Kidney (tissue), 14 donors: ENCODE measurements around the gene NFKBIL1. TPM values are rescaled to one million over a fixed set of nuclear protein-coding genes. Genes with fewer than 3 reads are reported as not detected.

ENCODE experiments used
- DNase-seq, 5 donors: peaks; one replicate each; pipeline ENCODE4 v3.0.0-alpha.2; 2013 to 2020
- FAIRE-seq: peaks from 2 replicates; lab custom pipeline; 2012; peaks lifted over from hg19 to GRCh38; lab: Jason Lieb, UNC
- H3K27ac ChIP-seq, 2 donors: one replicate each; pipeline ENCODE4 v1.7.0; 2013; ENCODE audit warnings: low read depth in 2 of 2, low read length in 2 of 2, inconsistent platforms in 1 of 2
- H3K27me3 ChIP-seq: one replicate; pipeline ENCODE4 v1.7.1; 2013; ENCODE audit warnings: low read length, inconsistent platforms; ENCODE audit not compliant: control insufficient read depth, insufficient read depth
- H3K36me3 ChIP-seq, 3 donors: one replicate each; pipeline versions ENCODE4 v1.7.0 to v1.7.1; 2013; ENCODE audit warnings: low read length in 3 of 3, control low read depth in 1 of 3, inconsistent platforms in 1 of 3; ENCODE audit not compliant: insufficient read depth in 3 of 3, control insufficient read depth in 2 of 3
- H3K4me1 ChIP-seq, 3 donors: one replicate each; pipeline versions ENCODE4 v1.7.0 to v1.7.1; 2013; ENCODE audit warnings: low read length in 3 of 3, inconsistent platforms in 1 of 3, low read depth in 1 of 3; ENCODE audit not compliant: control insufficient read depth in 2 of 3, insufficient read depth in 2 of 3
- H3K4me3 ChIP-seq, 3 donors: one replicate each; pipeline versions ENCODE4 v1.7.0 to v1.8.1; 2013; ENCODE audit warnings: low read length in 3 of 3, control low read depth in 1 of 3, inconsistent platforms in 1 of 3
- H3K9ac ChIP-seq, 3 donors: one replicate each; pipeline versions ENCODE4 v1.7.0 to v1.7.1; 2013; ENCODE audit warnings: low read length in 3 of 3, control low read depth in 1 of 3, inconsistent platforms in 1 of 3
- H3K9me3 ChIP-seq, 3 donors: one replicate each; pipeline versions ENCODE4 v1.7.0 to v1.7.1; 2013; ENCODE audit warnings: low read length in 3 of 3, control low read depth in 1 of 3, inconsistent platforms in 1 of 3; ENCODE audit not compliant: control insufficient read depth in 2 of 3, insufficient read depth in 1 of 3
- CTCF ChIP-seq: IDR thresholded peaks from 3 replicates; pipeline ENCODE4 v1.5.1; 2012; ENCODE audit warnings: mild to moderate bottlenecking, moderate library complexity, borderline replicate concordance; ENCODE audit not compliant: insufficient read depth; ENCODE audit errors: extremely low read depth
- intact Hi-C: fragments of 100-400 bp; cut with DNase I; formaldehyde crosslinking; loops from one replicate; pipeline ENCODE4 v1.11.1; 2022
- polyA plus RNA-seq: library from polyadenylated mRNA; stranded (reverse); fragments of 350-450 nt; fragmentation: Illumina TruSeq; extraction: RNeasy Lipid Tissue Mini Kit (QIAGEN cat#74804); gene quantifications from one replicate; pipeline ENCODE4 v1.2.3, GENCODE V29; 2014; ENCODE audit warnings: low read depth, low replicate concordance; ENCODE audit not compliant: insufficient read depth
- total RNA-seq: library from RNA; stranded (reverse); fragmentation: NEBNext Ultra II Directional; extraction: Animal tissue kit (Norgen Biotek cat#: 25700); gene quantifications from one replicate; pipeline ENCODE4 v1.2.1, GENCODE V29; 2021
- donor health status: control.
- donor health status: control.
- donor health status: control.
- donor health status: control.
- donor health status: control.
- donor health status: DM: yes; HTN: yes; CAD: no.
- donor health status: Normal renal cell carcinoma (clear cell type).

NFKBIL1 gene
- total and polyA plus RNA-seq, 2 donors from 2014 or later: 20.0 to 28.2 TPM

GRCh38 chr6:31546339-31546957 lies 960 bp upstream of the NFKBIL1 start, which contains the start of gene ATP6V1G2:
Gene ATP6V1G2, minus strand, starts transcription at chr6:31546608. Its CDS starts 49 bp downstream, at chr6:31546559.
- DNase-seq (peak; percentile 93 to 96 (median 94)), FAIRE-seq (no peak)
- Histone ChIP-seq H3K4me1 (peaks cover 0 to 14% (median 10%) of the 10 kb centered on the region in 3 donors), H3K9me3 (no peaks in the 10 kb centered on the region), H3K27me3 (no peaks in the 10 kb centered on the region), H3K27ac (peak within 1 kb of the TSS; percentile 73 to 90), H3K4me3 (peak within 1 kb of the TSS; percentile 64 to 89 (median 76)), H3K9ac (peak within 1 kb of the TSS; percentile 11 to 87 (median 71)), H3K36me3 (peaks cover 0 to 10% (median 5%) of the 10 kb centered on the region in 3 donors)
- peak; percentile 99 for TF ChIP-seq CTCF
- intact Hi-C loops: no loop called here

GRCh38 chr6:31547727-31548543 lies 527 bp downstream of the NFKBIL1 start:
- H3K4me3 ChIP-seq: peak overlapping the region; percentile 47 to 89 (median 64)
- H3K9me3 ChIP-seq: no peaks in the 10 kb centered on the region
- H3K9ac ChIP-seq: peak overlapping the region; percentile 1 to 87 (median 49)
- H3K27ac ChIP-seq: peak overlapping the region; percentile 73 to 90
- no peaks in the 10 kb centered on the region for H3K27me3 ChIP-seq
- H3K36me3 ChIP-seq: peaks cover 0 to 10% (median 5%) of the 10 kb centered on the region in 3 donors
- no peak for TF ChIP-seq CTCF
- FAIRE-seq: no peak
- peak in 2 of 5 donors; percentile 70 to 87 for DNase-seq
- intact Hi-C loops: no loop called here
- peaks cover 0 to 14% (median 9%) of the 10 kb centered on the region in 3 donors for H3K4me1 ChIP-seq

GRCh38 chr6:31548544-31548873 lies 1.1 kb downstream of the NFKBIL1 start:
- FAIRE-seq (no peak), DNase-seq (no peak)
- intact Hi-C loops: no loop called here
- H3K27ac ChIP-seq: no peak overlapping the region
- H3K9me3 ChIP-seq: no peaks in the 10 kb centered on the region
- H3K9ac ChIP-seq: peak overlapping the region in 2 of 3 donors; percentile 63 to 87
- no peak for TF ChIP-seq CTCF
- peaks cover 0 to 10% (median 5%) of the 10 kb centered on the region in 3 donors for H3K36me3 ChIP-seq
- no peaks in the 10 kb centered on the region for H3K27me3 ChIP-seq
- H3K4me1 ChIP-seq: peaks cover 0 to 14% (median 7%) of the 10 kb centered on the region in 3 donors
- peak overlapping the region in 1 of 3 donors; percentile 64 for H3K4me3 ChIP-seq
